Kidney glomerular epithelial cell (primary cell): ENCODE results near the gene PITPNM2.

Experiments
- DNase-seq: peaks from one replicate; lab custom pipeline; 2025; lab: John Stamatoyannopoulos, UW

PITPNM2 gene

GRCh38 chr12:123143736-123144461 lies 7.0 kb downstream of the PITPNM2 start:
- no peak for DNase-seq

DNA sequence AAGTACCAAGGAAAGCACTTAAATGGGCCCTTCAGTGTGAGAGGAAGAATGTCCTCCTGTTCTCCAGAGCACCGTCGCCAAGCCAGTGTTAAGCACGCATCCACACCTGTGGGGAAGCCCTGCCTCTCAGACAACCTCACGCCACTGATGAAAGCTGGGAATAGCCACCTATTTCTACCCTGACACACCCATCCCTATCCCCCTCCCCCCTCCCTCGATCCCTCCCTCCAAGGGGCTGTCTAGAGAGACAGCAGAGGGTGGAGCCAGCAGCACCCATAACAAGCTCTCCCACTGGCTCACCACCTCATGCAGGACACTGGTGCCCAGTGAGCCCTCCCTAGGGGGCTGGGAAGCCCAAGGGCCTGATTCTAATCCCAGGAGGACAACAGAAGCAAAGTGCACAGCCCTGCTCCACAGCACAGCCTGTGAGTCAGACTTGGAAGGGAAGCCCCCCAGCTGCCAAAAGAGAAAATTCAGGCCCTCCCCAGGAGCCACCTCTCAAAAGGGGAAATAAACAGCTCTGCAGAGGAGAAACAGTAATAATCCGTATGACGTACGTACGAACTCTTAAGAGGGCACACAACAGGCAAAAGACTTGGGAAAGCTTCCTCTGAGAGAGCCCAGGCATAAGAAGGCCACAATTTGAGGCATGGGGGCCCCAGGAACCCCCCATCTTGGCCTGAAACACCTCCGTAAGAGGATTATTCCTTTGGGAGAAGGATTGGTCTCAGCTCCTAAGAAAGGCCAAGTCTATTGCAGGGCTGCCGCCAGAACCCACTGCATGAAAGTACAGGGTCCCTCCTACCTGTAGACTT lies 7.8 kb downstream of the PITPNM2 start:
- no peak for DNase-seq

DNA sequence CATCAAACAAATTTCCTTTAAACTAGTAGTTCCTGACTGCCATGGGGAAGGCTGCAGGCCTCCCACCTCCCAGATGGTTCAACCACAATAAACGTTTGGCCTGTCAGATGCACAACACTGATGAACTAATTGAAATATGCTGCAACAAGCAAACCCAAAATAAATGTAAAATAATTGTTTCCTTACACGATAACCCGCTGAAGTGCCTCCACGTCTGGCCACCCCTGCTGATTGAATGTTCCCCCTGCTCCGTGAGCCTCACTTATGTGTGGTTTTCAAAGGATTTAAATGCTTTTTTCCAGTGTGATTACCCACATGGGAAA lies 8.4 kb downstream of the PITPNM2 start:
- DNase-seq, result no peak

- DNase-seq, result peak; percentile 87
Measured at GRCh38 chr12:123141615-123142517, 9.0 kb downstream of the PITPNM2 start.

GRCh38 chr12:123140676-123141614 lies 9.9 kb downstream of the PITPNM2 start:
- no peak for DNase-seq

DNA sequence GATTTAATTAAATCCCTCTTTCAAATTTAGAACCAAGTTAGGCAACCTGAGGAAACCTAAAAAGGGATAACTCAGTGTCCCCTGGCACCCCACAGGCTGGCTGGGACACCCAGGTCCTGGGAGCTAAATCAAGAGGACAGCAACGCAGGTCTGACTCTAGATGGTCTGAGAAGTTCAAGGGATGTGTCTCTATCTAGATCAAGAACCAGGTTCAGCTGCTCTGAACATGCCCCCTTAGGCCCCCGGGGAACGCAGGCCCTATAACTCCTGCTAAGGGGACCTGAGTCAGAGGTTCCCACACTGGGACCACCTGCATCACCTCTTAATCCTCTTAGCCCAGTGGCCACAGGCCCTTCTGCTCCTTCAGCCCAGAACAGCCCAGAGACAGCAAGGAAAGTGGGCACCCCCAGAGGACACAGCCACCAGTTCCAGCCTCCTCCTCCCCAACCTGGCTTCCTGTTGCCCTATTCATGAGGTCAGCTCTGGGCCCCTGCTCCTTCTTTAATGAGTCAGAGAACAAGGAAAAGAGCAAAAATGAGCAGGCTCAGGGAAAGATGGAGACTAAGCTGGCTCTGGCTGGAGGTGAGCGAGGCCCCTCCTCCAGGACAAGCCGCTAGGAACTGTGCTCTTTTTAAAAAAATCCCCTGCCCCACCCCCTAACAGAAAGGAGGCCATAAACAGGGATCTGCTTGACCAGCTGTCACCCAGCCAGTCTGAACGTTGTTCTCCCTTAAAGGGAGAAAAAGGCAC lies 10.8 kb downstream of the PITPNM2 start:
- peak; percentile 55 for DNase-seq

- DNase-seq, result no peak
Measured at GRCh38 chr12:123135688-123136087, 15.2 kb downstream of the PITPNM2 start.

DNA sequence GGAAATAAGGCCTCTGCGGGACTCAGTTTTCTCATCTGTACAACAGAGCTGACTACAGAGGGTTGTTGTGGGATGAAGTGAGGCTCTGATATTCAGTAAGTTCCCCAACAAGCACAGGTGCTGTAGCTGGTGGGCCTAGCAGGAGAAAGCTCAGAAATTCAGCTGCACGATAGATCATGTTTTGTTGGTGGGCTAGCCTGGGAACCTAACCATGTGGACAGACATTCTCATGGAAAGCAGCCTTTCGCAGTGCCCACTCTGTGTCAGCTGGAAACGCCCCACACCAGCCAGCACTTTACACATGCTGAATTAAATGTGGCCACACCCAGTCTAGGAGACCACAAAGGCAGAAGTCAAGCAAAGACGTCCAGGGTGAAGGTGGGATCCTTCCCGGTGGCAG lies 16.1 kb downstream of the PITPNM2 start:
- no peak for DNase-seq

DNA sequence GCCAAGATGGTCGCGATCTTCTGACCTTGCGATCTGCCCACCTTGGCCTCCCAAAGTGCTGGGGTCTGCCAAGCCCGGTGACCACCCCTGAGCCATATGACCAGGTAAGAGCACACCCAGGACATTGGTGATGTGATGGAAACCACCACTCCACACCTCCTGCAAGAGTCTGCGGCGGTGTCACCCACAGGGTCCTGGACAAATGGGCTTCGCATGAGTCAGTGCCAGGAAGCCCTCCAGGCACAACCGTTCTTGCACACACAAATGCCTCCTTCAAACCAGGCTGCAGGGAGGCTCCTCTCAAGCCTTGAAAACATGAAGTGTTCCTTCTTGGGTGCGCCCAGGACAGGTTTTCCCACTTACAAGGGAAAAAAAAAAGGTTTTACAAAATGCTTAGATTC lies 16.6 kb downstream of the PITPNM2 start:
- no peak for DNase-seq

GRCh38 chr12:123133701-123134100 lies 17.2 kb downstream of the PITPNM2 start:
- no peak for DNase-seq

DNA sequence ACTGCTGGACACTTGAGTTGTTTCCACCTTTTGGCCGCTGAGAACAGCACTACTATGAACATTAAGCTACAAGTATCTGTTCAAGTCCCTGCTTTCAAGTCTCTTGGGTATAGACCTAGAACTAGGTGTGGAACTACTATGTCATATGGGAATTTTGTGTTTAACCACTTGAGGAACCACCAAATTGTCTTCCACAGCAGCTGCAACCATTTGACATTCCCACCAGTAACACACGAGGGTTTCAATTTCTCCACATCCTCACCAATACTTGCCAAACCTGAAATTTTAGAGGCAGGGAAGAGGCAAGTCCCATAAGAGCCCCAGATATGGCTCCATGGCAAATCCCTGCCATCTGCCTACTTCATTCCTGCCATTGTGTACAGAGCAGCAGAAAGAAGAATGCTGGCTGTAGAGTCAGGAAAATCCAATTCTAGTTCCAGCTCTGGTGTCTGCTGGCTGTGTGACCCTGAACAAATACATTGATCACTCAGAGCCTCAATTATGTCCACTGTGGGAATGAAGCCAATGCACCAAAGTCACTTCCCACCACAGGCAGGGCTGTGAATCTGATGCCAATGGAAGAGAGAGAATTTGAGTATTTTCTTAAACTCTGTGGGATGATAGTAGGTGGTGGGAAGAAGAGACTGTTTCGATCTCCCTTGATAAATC lies 17.8 kb downstream of the PITPNM2 start:
- DNase-seq, result no peak

DNA sequence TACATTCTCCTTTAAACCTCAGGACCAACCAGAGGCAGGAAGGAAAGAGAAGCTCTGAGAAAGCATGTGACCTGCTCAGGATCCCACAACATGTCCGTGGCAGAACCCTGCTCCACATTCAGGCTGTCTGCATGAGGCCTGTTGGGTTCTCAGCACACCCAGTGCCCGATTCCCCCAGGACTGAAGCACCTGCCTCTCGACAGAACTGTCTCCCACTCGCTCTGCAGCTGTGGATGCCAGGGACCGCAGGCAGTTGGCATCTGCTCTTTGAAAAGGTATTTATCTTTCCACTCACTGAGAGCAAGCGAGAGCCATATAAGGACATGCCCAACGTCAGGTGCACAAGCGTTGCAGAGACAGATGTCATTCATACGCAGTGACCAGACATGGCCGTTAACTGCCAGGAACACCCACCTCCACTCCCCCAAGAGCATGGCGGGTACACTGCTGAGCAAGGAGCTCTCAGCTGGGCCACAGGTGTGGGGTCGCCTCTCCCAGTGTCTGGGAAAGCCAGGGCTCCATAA lies 18.9 kb downstream of the PITPNM2 start:
- no peak for DNase-seq

- no peak for DNase-seq
Measured at GRCh38 chr12:123131291-123131832, 19.5 kb downstream of the PITPNM2 start.

- no peak for DNase-seq
Measured at GRCh38 chr12:123129621-123130020, 21.3 kb downstream of the PITPNM2 start.

GRCh38 chr12:123127182-123127495 lies 23.8 kb downstream of the PITPNM2 start:
- DNase-seq, result no peak

DNA sequence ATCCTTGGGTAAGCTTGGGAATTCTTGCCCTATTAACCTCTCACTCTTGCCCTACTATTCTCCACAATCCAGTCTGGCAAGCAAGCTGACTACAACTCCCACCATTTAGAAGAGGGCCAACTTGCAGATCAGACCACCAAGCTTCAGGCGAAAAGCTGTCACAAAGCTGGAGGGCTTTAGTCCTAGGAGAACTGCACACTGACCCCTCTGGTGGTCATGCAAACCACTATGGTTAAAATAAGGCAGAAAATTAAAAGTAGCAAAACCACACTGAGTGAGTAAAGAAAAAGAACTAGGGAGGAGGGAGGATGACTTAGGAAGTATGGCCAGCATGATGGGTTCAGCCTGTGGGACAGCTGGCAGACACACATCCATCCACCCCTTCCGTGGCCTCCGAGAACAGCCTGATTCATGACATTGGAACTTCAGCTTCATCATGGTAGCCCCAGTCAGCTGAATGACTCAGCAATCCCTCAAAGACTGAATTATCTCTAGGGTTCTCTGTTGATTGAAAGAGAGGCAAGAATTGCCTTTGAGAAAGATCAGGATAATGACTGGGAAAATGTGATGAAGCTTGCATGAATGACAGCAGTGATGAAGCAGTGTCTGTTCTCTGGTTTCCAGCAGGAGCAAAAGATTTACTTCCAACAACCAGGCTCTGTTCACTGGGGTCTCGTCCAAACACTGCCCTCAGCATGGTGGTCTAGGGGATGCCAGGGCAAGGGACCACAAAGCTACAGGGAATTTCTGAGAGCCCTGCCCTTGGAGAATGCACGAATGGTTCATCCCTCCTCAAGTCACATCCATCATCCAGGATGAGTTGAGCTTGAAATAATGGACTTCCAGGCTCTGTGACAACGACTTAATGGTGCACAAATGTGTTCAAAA lies 24.4 kb downstream of the PITPNM2 start:
- peak; percentile 98 for DNase-seq

DNA sequence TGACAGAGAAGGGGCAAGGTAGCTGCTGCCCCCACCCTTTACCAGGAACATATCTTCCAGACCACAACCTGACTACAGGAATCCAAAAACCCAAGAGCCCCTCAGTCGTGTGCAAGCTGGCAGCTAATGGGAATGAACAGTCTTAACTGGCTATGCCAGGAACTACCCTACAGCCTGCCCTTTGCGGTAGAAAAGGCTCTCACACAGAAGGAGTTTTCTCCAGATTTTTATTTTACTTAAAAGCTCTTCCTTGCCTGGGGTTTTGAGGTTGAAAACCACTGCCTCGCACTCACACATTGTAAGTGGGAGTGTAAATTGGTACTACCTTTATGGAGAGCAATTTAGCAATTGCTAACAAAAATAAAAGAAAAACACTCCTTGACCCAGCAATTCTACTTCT lies 28.3 kb downstream of the PITPNM2 start:
- no peak for DNase-seq

GRCh38 chr12:123121670-123122069 lies 29.2 kb downstream of the PITPNM2 start:
- DNase-seq, result no peak
